Stimulated activated CD4-positive, alpha-beta T cell treated with anti-CD3 and anti-CD28 coated beads, TNF-alpha, amount 100 ng/mL, for 4 hours (primary cell): Measurements from ENCODE around the gene CFAP52.
A peak's percentile ranks its signal among the peaks of the same experiment; 100 is the strongest.
"Not testable (repeated sequence)": the region's sequence is repeated elsewhere in the genome, so short reads cannot be mapped to it uniquely, and the experiment has no call there.

Experiments
- DNase-seq, 3 experiments: peaks; one replicate each; pipeline ENCODE4 v3.0.0-alpha.2; 2020; ENCODE audit warnings: low read depth in 3 of 3

Gene CFAP52

GRCh38 chr17:9571201-9571600 is 5.2 kb upstream of the CFAP52 start:
- DNase-seq, result no peak

- DNase-seq, result peak; percentile 52 to 69 (median 58)
These were observed 901 bp upstream of the CFAP52 start, which contains the start of gene STX8 for GRCh38 chr17:9575381-9576101. TSS of gene STX8 (minus strand) at chr17:9575820. CDS start at chr17:9575808, 12 bp downstream.

DNA sequence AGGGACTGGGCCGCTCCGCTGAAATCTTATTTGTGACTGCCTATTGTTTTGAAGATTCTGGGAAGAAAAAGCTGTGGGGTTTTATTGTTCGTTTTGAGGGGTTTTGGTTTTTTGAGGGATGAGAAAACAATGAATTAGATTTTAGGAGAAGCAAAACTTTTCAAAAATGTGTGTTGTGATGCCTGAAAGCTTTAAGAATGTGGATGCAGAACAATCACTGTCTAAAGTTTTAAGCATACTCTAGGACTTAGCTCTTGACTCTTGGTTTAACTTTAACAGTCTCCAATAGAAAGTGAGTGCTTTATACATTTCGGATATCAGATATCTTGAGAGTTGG is 899 bp downstream of the CFAP52 start:
- no peak for DNase-seq

DNA sequence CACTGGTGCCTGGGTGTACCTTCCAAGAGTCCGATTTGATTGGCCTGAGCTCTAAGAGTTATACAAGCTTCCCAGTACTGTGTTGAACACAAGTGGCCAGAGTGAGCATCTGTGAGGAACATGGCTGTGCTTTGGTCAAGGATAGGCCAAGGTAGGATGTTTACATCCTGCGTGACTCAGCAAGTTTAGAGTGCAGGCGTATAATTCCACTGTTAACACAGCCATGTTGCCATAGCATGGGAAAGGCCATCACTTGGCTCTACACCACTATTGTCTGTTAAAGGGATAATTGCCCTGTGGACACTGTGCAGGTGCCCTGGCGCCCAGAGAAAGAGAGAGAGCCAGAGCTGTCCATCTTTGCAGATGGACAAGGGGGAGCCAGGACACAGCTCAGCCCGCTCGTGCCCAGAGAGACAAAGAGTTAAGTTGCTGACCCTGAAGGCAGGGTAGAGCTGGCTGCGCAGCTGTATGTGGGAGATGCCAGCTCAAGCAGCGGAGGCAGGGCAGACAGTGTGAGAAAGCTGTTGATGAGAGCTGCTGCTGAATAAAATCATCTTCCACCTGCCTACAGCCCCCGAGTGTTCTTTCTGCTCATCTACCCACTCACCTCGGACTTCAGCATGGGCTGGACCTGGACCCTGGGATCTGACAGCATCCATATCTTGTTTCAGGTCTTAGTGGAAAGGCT is 11.7 kb downstream of the CFAP52 start:
- DNase-seq, result no peak

DNA sequence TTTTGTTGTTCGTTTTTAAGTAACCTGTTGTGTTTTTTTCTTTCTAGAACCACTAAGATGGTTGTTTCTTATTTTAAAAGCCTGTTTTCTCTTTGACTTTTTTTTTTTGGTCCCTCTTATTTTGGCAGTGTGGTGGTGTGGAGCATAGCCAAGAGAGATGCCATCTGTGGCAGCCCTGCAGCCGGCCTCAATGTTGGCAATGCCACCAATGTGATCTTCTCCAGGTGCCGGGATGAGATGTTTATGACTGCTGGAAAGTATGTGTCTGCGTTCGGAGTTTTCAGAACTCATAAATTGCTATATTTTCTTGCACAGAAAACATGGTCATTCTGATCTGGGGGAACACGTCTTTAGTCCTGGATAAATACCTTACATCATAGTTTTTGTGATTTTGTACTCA is 17.6 kb downstream of the CFAP52 start:
- DNase-seq, result no peak

- DNase-seq, result not testable (repeated sequence)
These were observed 21.2 kb downstream of the CFAP52 start for GRCh38 chr17:9597638-9598037.

GRCh38 chr17:9598661-9599060 is 22.2 kb downstream of the CFAP52 start:
- no peak for DNase-seq

DNA sequence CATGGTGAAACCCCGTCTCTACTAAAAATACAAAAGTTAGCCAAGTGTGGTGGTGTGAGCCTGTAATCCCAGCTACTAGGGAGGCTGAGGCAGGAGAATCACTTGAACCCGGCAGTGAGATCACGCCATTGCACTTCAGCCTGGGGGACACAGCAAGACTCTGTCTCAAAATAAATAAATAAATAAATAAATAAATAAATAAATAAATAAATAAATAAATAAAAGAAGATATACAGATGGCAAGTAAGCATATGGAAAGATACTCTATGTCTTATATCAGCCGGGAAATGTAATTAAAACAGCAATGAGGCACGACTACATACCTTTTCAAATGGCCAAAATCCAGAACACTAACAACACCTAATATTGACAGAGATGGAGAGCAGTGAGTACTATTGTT is 28.1 kb downstream of the CFAP52 start:
- not testable (repeated sequence) for DNase-seq

DNA sequence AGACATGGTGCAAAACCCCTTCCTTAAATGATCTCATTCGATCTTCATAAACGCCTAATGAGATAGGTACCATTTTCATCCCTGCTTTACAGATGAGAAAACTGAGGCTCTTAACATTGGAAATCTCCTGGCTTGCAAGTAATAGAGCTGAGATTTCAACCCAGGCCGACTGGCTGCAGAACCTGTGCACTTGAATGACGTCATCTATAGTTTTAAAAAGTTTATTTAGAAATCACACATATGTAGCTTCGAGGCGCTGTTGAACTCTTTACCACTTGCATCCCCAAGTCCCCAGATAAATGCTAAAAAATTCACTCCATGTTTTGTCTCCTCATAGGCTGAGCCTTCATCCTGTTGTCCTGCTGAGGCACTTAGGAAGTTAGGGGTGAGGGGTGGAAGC is 30.0 kb downstream of the CFAP52 start:
- DNase-seq, result no peak

GRCh38 chr17:9607058-9607457 is 30.6 kb downstream of the CFAP52 start:
- not testable (repeated sequence) for DNase-seq

- no peak for DNase-seq
These were observed 35.1 kb downstream of the CFAP52 start for GRCh38 chr17:9611557-9611956.

DNA sequence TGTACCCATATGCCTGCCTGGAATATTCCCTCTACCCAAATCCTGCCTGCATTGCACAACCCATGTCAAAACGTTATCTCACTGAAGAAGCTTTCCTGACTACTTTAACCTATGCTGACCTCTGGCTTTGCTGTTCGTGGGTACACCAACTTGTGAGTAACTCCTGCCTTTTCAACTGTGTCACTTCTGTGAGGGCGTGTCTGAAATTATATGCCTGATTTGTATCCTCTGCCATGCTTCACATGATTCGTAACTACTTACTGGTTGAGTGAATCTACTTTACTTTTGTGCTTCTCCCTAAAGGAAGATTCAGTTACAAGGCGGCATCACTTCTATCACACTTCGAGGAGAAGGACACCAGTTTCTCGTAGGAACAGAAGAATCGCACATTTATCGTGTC is 35.6 kb downstream of the CFAP52 start:
- no peak for DNase-seq

- DNase-seq, result no peak
These were observed 39.0 kb downstream of the CFAP52 start for GRCh38 chr17:9615486-9615885.

DNA sequence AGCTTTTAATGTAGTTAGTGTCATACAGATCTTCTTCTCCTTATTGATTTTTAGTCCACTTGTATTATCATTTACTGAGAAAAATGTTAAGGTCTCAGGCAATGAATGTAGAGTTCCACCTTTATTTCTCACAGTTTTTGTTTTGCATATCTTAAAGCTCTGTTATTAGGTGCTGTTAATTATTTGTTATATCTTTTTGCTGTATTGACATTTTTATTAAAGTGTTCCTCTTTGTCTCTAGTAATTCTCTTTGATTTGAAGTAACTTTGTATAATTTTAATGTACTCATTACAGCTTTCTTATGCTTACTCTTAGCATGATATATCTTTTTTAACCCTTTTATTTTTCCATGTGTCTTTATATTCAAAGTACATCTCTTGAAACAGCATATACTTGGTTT is 46.5 kb downstream of the CFAP52 start:
- no peak for DNase-seq

DNA sequence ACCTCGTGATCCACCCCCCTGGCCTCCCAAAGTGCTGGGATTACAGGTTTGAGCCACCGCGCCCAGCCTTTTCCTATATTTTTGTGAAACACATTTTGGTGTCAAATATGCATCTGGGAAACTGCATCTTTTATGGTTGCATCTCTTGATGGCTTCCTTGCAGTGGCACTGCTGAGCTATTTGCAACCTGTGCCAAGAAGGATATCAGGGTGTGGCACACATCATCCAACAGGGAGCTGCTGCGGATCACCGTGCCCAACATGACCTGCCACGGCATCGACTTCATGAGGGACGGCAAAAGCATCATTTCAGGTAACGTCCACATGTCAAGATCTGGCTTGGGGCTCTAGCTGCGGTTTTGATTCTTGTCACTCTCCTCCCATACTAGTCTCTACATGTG is 52.1 kb downstream of the CFAP52 start:
- DNase-seq, result no peak

DNA sequence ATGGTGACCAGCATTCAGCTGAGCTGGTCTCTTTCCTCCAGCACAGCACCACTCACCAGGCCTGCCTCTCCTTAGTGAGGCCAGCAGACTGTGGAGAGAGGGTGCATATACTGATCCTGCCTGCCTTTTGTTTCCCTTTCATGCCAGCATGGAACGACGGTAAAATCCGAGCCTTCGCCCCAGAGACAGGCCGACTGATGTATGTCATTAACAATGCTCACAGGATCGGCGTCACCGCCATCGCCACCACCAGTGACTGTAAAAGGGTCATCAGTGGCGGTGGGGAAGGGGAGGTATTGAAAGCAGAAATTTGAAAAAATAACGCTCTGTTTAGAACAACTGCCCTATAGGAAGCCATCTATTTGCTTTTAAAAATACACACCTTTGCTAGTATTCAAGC is 56.3 kb downstream of the CFAP52 start:
- no peak for DNase-seq

GRCh38 chr17:9635340-9635739 is 58.9 kb downstream of the CFAP52 start:
- no peak for DNase-seq

GRCh38 chr17:9636501-9636900 is 60.1 kb downstream of the CFAP52 start:
- DNase-seq, result no peak

- DNase-seq, result not testable (repeated sequence)
These were observed 63.9 kb downstream of the CFAP52 start for GRCh38 chr17:9640388-9640787.

- no peak for DNase-seq
These were observed 67.2 kb downstream of the CFAP52 start for GRCh38 chr17:9643611-9644010.

GRCh38 chr17:9644910-9645751 is 68.7 kb downstream of the CFAP52 start, which contains the start of gene USP43:
TSS of gene USP43 (plus strand) at chr17:9645517. CDS start at chr17:9645633, 116 bp downstream.
- peak in 1 of 3 experiments; percentile 6 for DNase-seq

GRCh38 chr17:9645851-9646545 is 69.6 kb downstream of the CFAP52 start:
- DNase-seq, result peak in 1 of 3 experiments; percentile 1
